ENCODE data around the gene PKD2L2. TPM values are rescaled to one million over a fixed set of nuclear protein-coding genes. Genes with fewer than 3 reads are reported as not detected.

Gene PKD2L2
- total RNA-seq, 2 experiments from 2014 or later, result not detected

GRCh38 chr5:137867664-137868063 is 21.6 kb upstream of the PKD2L2 start, which contains the start of gene MYOT:
Gene MYOT, plus strand, starts transcription at chr5:137867860. Its CDS starts 2,792 bp downstream, at chr5:137870652.
- H3K27me3 Mint-ChIP-seq, result no peaks in the 10 kb centered on the region
- Histone ChIP-seq H3K9me3 (ENCODE audit: control insufficient read depth in 1 of 2, insufficient read depth in 1 of 2, low read length in 2 of 2) (no peaks in the 10 kb centered on the region), H3K36me3 (ENCODE audit: insufficient read depth, low read length) (no peaks in the 10 kb centered on the region), H3K4me1 (ENCODE audit: insufficient read depth, low read length) (no peaks in the 10 kb centered on the region), H3K27ac (ENCODE audit: low read depth in 1 of 2, low read length in 2 of 2) (no peak within 1 kb of the TSS), H3K27me3 (ENCODE audit: control insufficient read depth in 1 of 2, insufficient read depth in 2 of 2, low read length in 2 of 2) (no peaks in the 10 kb centered on the region), H3K4me3 (ENCODE audit: low read length) (no peak within 1 kb of the TSS)
- intact Hi-C loops (cut with DNase I, micrococcal nuclease), result no loop called here
- H3K36me3 Mint-ChIP-seq (ENCODE audit: low read depth), result no peaks in the 10 kb centered on the region
- no peaks in the 10 kb centered on the region for H3K4me1 Mint-ChIP-seq (ENCODE audit: low read depth)
- no peak within 1 kb of the TSS for H3K27ac Mint-ChIP-seq
- no peaks in the 10 kb centered on the region for H3K9me3 Mint-ChIP-seq
- no peak within 1 kb of the TSS for H3K4me3 Mint-ChIP-seq
- CTCF ChIA-PET, result interaction anchor here (1.1 kb wide), 1 partner anchor 13 kb away, joined by 3 read pairs; no protein-coding TSS in a partner anchor
- TF ChIP-seq CTCF (IDR thresholded peaks at IDR 0.05), result no peak
- POLR2A ChIA-PET, result no interaction called here
- ATAC-seq (ENCODE audit: poor library complexity), result no peak
- no peak for DNase-seq

GRCh38 chr5:137870647-137871339 is 18.5 kb upstream of the PKD2L2 start:
- ChIA-PET POLR2A (no interaction called here), CTCF (no interaction called here)
- no peak for TF ChIP-seq CTCF (IDR thresholded peaks at IDR 0.05)
- intact Hi-C loops (cut with DNase I, micrococcal nuclease), result no loop called here
- ATAC-seq (ENCODE audit: poor library complexity) (no peak), DNase-seq (no peak)
- Histone ChIP-seq H3K4me3 (ENCODE audit: low read length) (no peak overlapping the region), H3K36me3 (ENCODE audit: insufficient read depth, low read length) (no peaks in the 10 kb centered on the region), H3K27me3 (ENCODE audit: control insufficient read depth in 1 of 2, insufficient read depth in 2 of 2, low read length in 2 of 2) (no peaks in the 10 kb centered on the region), H3K9me3 (ENCODE audit: control insufficient read depth in 1 of 2, insufficient read depth in 1 of 2, low read length in 2 of 2) (no peaks in the 10 kb centered on the region), H3K27ac (ENCODE audit: low read depth in 1 of 2, low read length in 2 of 2) (no peak overlapping the region), H3K4me1 (ENCODE audit: insufficient read depth, low read length) (no peaks in the 10 kb centered on the region)
- no peak overlapping the region for H3K4me3 Mint-ChIP-seq
- no peaks in the 10 kb centered on the region for H3K4me1 Mint-ChIP-seq (ENCODE audit: low read depth)
- no peaks in the 10 kb centered on the region for H3K36me3 Mint-ChIP-seq (ENCODE audit: low read depth)
- no peak overlapping the region for H3K27ac Mint-ChIP-seq
- no peaks in the 10 kb centered on the region for H3K9me3 Mint-ChIP-seq
- H3K27me3 Mint-ChIP-seq, result no peaks in the 10 kb centered on the region

- no peaks in the 10 kb centered on the region for H3K9me3 Mint-ChIP-seq
- Histone ChIP-seq H3K9me3 (ENCODE audit: control insufficient read depth in 1 of 2, insufficient read depth in 1 of 2, low read length in 2 of 2) (no peaks in the 10 kb centered on the region), H3K4me1 (ENCODE audit: insufficient read depth, low read length) (no peaks in the 10 kb centered on the region), H3K27me3 (ENCODE audit: control insufficient read depth in 1 of 2, insufficient read depth in 2 of 2, low read length in 2 of 2) (no peaks in the 10 kb centered on the region), H3K36me3 (ENCODE audit: insufficient read depth, low read length) (no peaks in the 10 kb centered on the region), H3K27ac (ENCODE audit: low read depth in 1 of 2, low read length in 2 of 2) (no peak overlapping the region), H3K4me3 (ENCODE audit: low read length) (no peak overlapping the region)
- intact Hi-C loops (cut with DNase I, micrococcal nuclease), result no loop called here
- ChIA-PET CTCF (no interaction called here), POLR2A (no interaction called here)
- no peaks in the 10 kb centered on the region for H3K4me1 Mint-ChIP-seq (ENCODE audit: low read depth)
- no peak for ATAC-seq (ENCODE audit: poor library complexity)
- DNase-seq, result no peak
- TF ChIP-seq CTCF (IDR thresholded peaks at IDR 0.05), result no peak
- H3K27me3 Mint-ChIP-seq, result no peaks in the 10 kb centered on the region
- H3K36me3 Mint-ChIP-seq (ENCODE audit: low read depth), result no peaks in the 10 kb centered on the region
- H3K4me3 Mint-ChIP-seq, result no peak overlapping the region
- H3K27ac Mint-ChIP-seq, result no peak overlapping the region
These were observed 17.7 kb upstream of the PKD2L2 start for GRCh38 chr5:137871571-137871970.

All from CD4-positive, alpha-beta T cell (primary cell).